OCI-LY3 (cell line): ENCODE results near the gene TMEM266.

ENCODE experiments used
- H2AFZ ChIP-seq: fragments of 200-600, 300-600 bp; shearing (Covaris generic); 2 replicates; pipeline ENCODE4 v1.6.0; 2014; ENCODE audit warnings: antibody characterized with exemption, low read depth, low read length
- H3K27ac ChIP-seq: fragments of 200-600, 300-600 bp; sonication (generic); 2 replicates; pipeline ENCODE4 v1.5.1; 2014; ENCODE audit warnings: mild to moderate bottlenecking, low read length, moderate library complexity, mixed read lengths
- H3K27me3 ChIP-seq: fragments of 200-600, 300-600 bp; sonication (generic); 2 replicates; pipeline ENCODE4 v1.6.1; 2014; ENCODE audit warnings: low read depth, low read length, mixed read lengths
- H3K36me3 ChIP-seq: fragments of 200-600, 300-600 bp; sonication (generic); replicated peaks from 2 replicates; pipeline ENCODE3; 2014; ENCODE audit warnings: low read depth, low read length, mixed read lengths
- H3K4me1 ChIP-seq: fragments of 300-600, 200-600 bp; sonication (generic); 2 replicates; pipeline ENCODE4 v1.6.1; 2014; ENCODE audit warnings: low read length, mixed read lengths
- H3K4me2 ChIP-seq: fragments of 200-600, 300-600 bp; sonication (generic); 2 replicates; pipeline ENCODE4 v1.6.1; 2014; ENCODE audit warnings: low read length, mixed read lengths
- H3K4me3 ChIP-seq: fragments of 300-600, 200-600 bp; sonication (generic); 2 replicates; pipeline ENCODE4 v1.5.1; 2014; ENCODE audit warnings: antibody characterized with exemption, mild to moderate bottlenecking, low read length, moderate library complexity
- H3K79me2 ChIP-seq: fragments of 300-600, 200-600 bp; shearing (Covaris generic); 2 replicates; pipeline ENCODE4 v1.6.1; 2014; ENCODE audit warnings: mild to moderate bottlenecking, low read length, mixed read lengths
- H3K9ac ChIP-seq: fragments of 300-600, 200-600 bp; shearing (Covaris generic); 2 replicates; pipeline ENCODE4 v1.6.0; 2014; ENCODE audit warnings: mild to moderate bottlenecking, low read length, moderate library complexity
- H3K9me3 ChIP-seq: fragments of 200-600, 300-600 bp; shearing (Covaris generic); 2 replicates; pipeline ENCODE4 v1.6.1; 2014; ENCODE audit warnings: low read length, mixed read lengths; ENCODE audit not compliant: insufficient read depth
- H4K20me1 ChIP-seq: fragments of 200-600, 300-600 bp; sonication (generic); 2 replicates; pipeline ENCODE4 v1.6.1; 2016; ENCODE audit warnings: low read length, mixed read lengths; ENCODE audit not compliant: insufficient read depth
- CTCF ChIP-seq: fragments of 200-600, 300-600 bp; sonication (generic); IDR thresholded peaks from 2 replicates; pipeline ENCODE4 v1.5.1; 2014; ENCODE audit warnings: antibody characterized with exemption, low read length, low read depth
- EZH2phosphoT487 ChIP-seq: fragments of 200-600 bp; shearing (Covaris generic); IDR thresholded peaks from 2 replicates; pipeline ENCODE4 v1.6.1; 2018; ENCODE audit warnings: antibody characterized with exemption, mixed run types, low read depth

The TMEM266 gene

GRCh38 chr15:76172782-76173181 lies 113.0 kb downstream of the TMEM266 start:
- H3K4me3 ChIP-seq = no peak overlapping the region
- H3K27ac ChIP-seq = no peak overlapping the region
- no peaks in the 10 kb centered on the region for H3K79me2 ChIP-seq
- H3K4me1 ChIP-seq = peaks cover 5% of the 10 kb centered on the region; the same call in 1 of the 2 replicates
- no peaks in the 10 kb centered on the region for H4K20me1 ChIP-seq
- H2AFZ ChIP-seq = no peak overlapping the region
- H3K27me3 ChIP-seq = peaks cover 14% of the 10 kb centered on the region
- no peak overlapping the region for H3K4me2 ChIP-seq
- no peak overlapping the region for H3K9ac ChIP-seq
- no peaks in the 10 kb centered on the region for H3K36me3 ChIP-seq
- TF ChIP-seq CTCF (no peak), EZH2phosphoT487 (no peak)
- H3K9me3 ChIP-seq = no peaks in the 10 kb centered on the region

GRCh38 chr15:76173317-76173834 lies 113.6 kb downstream of the TMEM266 start:
- TF ChIP-seq EZH2phosphoT487 (no peak), CTCF (no peak)
- no peak overlapping the region for H3K4me2 ChIP-seq
- no peaks in the 10 kb centered on the region for H3K9me3 ChIP-seq
- no peaks in the 10 kb centered on the region for H3K79me2 ChIP-seq
- no peak overlapping the region for H3K4me3 ChIP-seq
- H4K20me1 ChIP-seq = no peaks in the 10 kb centered on the region
- H3K9ac ChIP-seq = no peak overlapping the region
- H3K27ac ChIP-seq = no peak overlapping the region
- H3K4me1 ChIP-seq = peaks cover 5% of the 10 kb centered on the region; the same call in 1 of the 2 replicates
- no peaks in the 10 kb centered on the region for H3K36me3 ChIP-seq
- peaks cover 19% of the 10 kb centered on the region for H3K27me3 ChIP-seq
- no peak overlapping the region for H2AFZ ChIP-seq

GRCh38 chr15:76174654-76175053 lies 114.9 kb downstream of the TMEM266 start:
- no peak overlapping the region for H2AFZ ChIP-seq
- H3K4me1 ChIP-seq = no peaks in the 10 kb centered on the region
- no peak overlapping the region for H3K27ac ChIP-seq
- H3K79me2 ChIP-seq = no peaks in the 10 kb centered on the region
- no peak overlapping the region for H3K4me3 ChIP-seq
- no peak overlapping the region for H3K9ac ChIP-seq
- H4K20me1 ChIP-seq = no peaks in the 10 kb centered on the region
- peaks cover 32% of the 10 kb centered on the region for H3K27me3 ChIP-seq
- no peaks in the 10 kb centered on the region for H3K9me3 ChIP-seq
- TF ChIP-seq CTCF (no peak), EZH2phosphoT487 (no peak)
- no peak overlapping the region for H3K4me2 ChIP-seq
- H3K36me3 ChIP-seq = no peaks in the 10 kb centered on the region

- Histone ChIP-seq H4K20me1 (no peaks in the 10 kb centered on the region), H3K4me3 (no peak overlapping the region), H3K27me3 (peaks cover 39% of the 10 kb centered on the region), H2AFZ (no peak overlapping the region), H3K9me3 (no peaks in the 10 kb centered on the region), H3K79me2 (no peaks in the 10 kb centered on the region), H3K36me3 (no peaks in the 10 kb centered on the region), H3K4me1 (no peaks in the 10 kb centered on the region), H3K27ac (no peak overlapping the region), H3K9ac (no peak overlapping the region), H3K4me2 (no peak overlapping the region)
- TF ChIP-seq EZH2phosphoT487 (no peak), CTCF (no peak)
Measured at GRCh38 chr15:76175442-76175841, 115.7 kb downstream of the TMEM266 start.
